Measurements from ENCODE around the gene IL19.
A peak's percentile ranks its signal among the peaks of the same experiment; 100 is the strongest.
"Not testable (repeated sequence)": the region's sequence is repeated elsewhere in the genome, so short reads cannot be mapped to it uniquely, and the experiment has no call there.

The IL19 gene

GRCh38 chr1:206835186-206835585 lies 64.6 kb downstream of the IL19 start:
- DNase-seq: no peak

GRCh38 chr1:206836111-206836510 lies 65.5 kb downstream of the IL19 start:
- DNase-seq: no peak

GRCh38 chr1:206839006-206839560 lies 68.5 kb downstream of the IL19 start:
- DNase-seq: no peak

- no peak for DNase-seq
Measured at GRCh38 chr1:206839857-206840256, 69.3 kb downstream of the IL19 start.

- DNase-seq: no peak
Measured at GRCh38 chr1:206841609-206842323, 71.2 kb downstream of the IL19 start.

GRCh38 chr1:206842854-206843253 lies 72.3 kb downstream of the IL19 start:
- peak; percentile 9 for DNase-seq

GRCh38 chr1:206843626-206844025 lies 73.1 kb downstream of the IL19 start:
- DNase-seq: no peak

- DNase-seq: peak; percentile 16
Measured at GRCh38 chr1:206846487-206846886, 75.9 kb downstream of the IL19 start.

- peak; percentile 17 for DNase-seq
Measured at GRCh38 chr1:206847337-206847834, 76.8 kb downstream of the IL19 start.

GRCh38 chr1:206847946-206848345 lies 77.4 kb downstream of the IL19 start:
- DNase-seq: no peak

- DNase-seq: no peak
Measured at GRCh38 chr1:206850401-206850800, 79.8 kb downstream of the IL19 start.

- DNase-seq: no peak
Measured at GRCh38 chr1:206851341-206852010, 80.9 kb downstream of the IL19 start.

GRCh38 chr1:206852662-206853061 lies 82.1 kb downstream of the IL19 start:
- DNase-seq: not testable (repeated sequence)

- DNase-seq: not testable (repeated sequence)
Measured at GRCh38 chr1:206853696-206854095, 83.1 kb downstream of the IL19 start.

GRCh38 chr1:206854401-206855129 lies 84.0 kb downstream of the IL19 start:
- DNase-seq: no peak

- no peak for DNase-seq
Measured at GRCh38 chr1:206855859-206856258, 85.3 kb downstream of the IL19 start.

GRCh38 chr1:206856674-206857464 lies 86.3 kb downstream of the IL19 start:
- no peak for DNase-seq

GRCh38 chr1:206859082-206859521 lies 88.5 kb downstream of the IL19 start:
- DNase-seq: no peak

- DNase-seq: no peak
Measured at GRCh38 chr1:206860165-206860564, 89.6 kb downstream of the IL19 start.

GRCh38 chr1:206863266-206863665 lies 92.7 kb downstream of the IL19 start:
- no peak for DNase-seq

- no peak for DNase-seq
Measured at GRCh38 chr1:206864939-206865671, 94.5 kb downstream of the IL19 start, which contains the start of gene IL20. Gene IL20 (plus strand): TSS chr1:206865623. CDS start chr1:206865853, 230 bp downstream.

- no peak for DNase-seq
Measured at GRCh38 chr1:206866062-206866461, 95.5 kb downstream of the IL19 start.
